Measurements from ENCODE around the gene KAZN.

DNA sequence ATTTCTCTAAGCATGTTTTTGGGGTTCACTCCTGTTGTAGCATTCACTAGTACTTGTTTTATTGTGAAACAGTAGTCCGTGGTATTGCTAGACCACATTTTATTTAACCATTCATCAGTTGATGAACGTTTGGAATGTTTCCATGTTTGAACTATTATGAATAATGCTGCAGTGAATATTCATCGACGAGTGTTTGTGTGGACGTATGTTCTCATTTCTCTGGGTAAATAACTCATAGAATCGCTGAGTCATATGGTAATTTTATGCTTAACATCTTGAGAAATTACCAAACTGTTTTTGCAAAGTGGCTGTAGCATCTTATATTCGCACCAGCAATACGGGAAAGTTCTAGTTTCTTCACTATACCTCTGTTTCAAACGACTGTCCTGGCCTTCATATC, 28.0 kb upstream of the KAZN start:
- TF ChIP-seq CTCF (tag by site-specific recombination; IDR thresholded peaks at IDR 0.05) (no peak), RBAK (tag by site-specific recombination; IDR thresholded peaks at IDR 0.05) (no peak), ZNF248 (tag by site-specific recombination; IDR thresholded peaks at IDR 0.05) (no peak), ZBTB7A (tag by site-specific recombination; IDR thresholded peaks at IDR 0.05; ENCODE audit: low read depth) (no peak), ZNF664 (tag by site-specific recombination; IDR thresholded peaks at IDR 0.05) (no peak), ZNF571 (tag by site-specific recombination; IDR thresholded peaks at IDR 0.05) (no peak)
- TF ChIP-seq, protein P1, sequence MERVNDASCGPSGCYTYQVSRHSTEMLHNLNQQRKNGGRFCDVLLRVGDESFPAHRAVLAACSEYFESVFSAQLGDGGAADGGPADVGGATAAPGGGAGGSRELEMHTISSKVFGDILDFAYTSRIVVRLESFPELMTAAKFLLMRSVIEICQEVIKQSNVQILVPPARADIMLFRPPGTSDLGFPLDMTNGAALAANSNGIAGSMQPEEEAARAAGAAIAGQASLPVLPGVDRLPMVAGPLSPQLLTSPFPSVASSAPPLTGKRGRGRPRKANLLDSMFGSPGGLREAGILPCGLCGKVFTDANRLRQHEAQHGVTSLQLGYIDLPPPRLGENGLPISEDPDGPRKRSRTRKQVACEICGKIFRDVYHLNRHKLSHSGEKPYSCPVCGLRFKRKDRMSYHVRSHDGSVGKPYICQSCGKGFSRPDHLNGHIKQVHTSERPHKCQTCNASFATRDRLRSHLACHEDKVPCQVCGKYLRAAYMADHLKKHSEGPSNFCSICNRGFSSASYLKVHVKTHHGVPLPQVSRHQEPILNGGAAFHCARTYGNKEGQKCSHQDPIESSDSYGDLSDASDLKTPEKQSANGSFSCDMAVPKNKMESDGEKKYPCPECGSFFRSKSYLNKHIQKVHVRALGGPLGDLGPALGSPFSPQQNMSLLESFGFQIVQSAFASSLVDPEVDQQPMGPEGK (tag by site-specific recombination; IDR thresholded peaks at IDR 0.05) = no peak
- TF ChIP-seq, protein P2, sequence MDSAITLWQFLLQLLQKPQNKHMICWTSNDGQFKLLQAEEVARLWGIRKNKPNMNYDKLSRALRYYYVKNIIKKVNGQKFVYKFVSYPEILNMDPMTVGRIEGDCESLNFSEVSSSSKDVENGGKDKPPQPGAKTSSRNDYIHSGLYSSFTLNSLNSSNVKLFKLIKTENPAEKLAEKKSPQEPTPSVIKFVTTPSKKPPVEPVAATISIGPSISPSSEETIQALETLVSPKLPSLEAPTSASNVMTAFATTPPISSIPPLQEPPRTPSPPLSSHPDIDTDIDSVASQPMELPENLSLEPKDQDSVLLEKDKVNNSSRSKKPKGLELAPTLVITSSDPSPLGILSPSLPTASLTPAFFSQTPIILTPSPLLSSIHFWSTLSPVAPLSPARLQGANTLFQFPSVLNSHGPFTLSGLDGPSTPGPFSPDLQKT (IDR thresholded peaks at IDR 0.05; ENCODE audit: borderline replicate concordance, low read depth, low read length) = no peak

All from HEK293 (cell line).